GM19099 (cell line): Measurements from ENCODE around the gene OR10A4.

Experiments
- POLR2A ChIP-seq: IDR thresholded peaks from 3 replicates; pipeline ENCODE4 v1.6.1; 2011; ENCODE audit warnings: low read depth; ENCODE audit not compliant: insufficient read length; ENCODE audit errors: extremely low read depth

Gene OR10A4

DNA sequence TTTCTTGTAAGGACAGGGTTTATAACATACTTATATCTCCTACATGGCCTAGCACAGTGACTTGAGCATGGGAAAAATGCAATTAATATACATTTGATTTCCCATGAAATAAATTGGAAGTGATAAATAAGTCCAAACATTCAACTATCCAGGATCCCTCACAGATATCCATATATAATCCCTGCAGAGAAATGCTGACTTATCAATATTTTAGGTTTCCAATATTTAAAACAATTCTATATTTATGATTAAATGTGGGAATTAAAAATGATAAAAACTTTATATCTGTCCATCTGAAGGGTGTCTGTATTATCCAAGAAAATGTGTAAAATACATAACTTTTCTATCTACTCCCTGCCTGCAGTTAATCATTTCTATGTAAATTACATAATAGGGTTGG, 6.3 kb downstream of the OR10A4 start:
- no peak for TF ChIP-seq POLR2A

DNA sequence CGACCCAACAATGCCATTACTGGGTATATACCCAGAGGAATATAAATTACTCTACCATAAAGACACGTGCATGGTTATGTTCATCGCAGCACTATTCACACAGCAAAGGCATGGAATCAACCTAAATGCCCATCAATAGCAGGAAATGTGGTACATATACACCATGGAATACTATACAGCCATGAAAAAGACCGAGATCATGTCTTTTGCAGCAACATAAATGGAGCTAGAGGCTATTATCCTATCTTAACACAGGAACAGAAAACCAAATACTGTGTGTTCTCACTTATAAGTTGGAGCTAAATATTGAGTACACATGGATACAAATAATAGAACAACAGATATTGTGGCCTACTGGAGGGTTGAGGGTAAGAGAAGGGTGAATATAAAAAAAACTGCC, 12.4 kb downstream of the OR10A4 start:
- TF ChIP-seq POLR2A, result no peak

DNA sequence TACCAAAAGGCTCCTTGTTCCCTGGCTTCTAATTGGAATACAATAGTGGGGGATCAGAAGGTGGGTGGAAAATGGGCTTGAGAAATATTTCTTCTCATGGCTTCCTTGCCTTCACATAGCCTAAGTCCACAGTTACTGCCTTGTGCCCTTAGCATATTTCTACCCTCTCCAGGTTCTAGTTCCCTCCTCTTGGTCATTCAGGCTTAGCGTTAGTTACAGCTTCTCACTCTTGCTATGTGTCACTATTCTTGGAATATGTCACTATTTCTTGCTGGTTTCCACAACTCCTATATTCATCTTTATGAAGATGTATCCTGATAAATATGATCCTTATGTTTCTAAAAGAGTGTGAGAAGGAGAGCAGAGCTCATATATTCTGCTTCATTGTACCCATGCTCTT, 13.4 kb downstream of the OR10A4 start:
- no peak for TF ChIP-seq POLR2A

DNA sequence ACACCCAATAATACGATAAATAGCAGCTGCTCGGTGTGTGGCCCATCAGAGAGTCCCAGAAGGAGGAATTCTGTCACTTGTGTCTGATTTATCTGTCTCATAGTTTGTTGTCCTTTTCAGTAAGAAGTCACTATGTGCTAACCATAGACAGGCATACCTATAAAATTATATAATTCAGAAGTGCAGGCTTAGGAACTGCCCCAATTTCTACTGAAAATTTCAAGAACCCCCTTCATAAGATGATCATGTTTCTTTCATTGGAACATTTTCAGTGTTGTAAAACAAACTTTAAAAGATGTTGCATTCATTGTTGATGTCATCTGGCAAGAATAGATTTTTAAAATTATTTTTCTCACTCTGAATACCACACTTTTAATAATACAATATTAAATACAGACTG, 16.0 kb downstream of the OR10A4 start, which contains the start of gene OR2D2:
OR2D2 (minus strand) TSS at position 101 of the 400 bp plus-strand sequence; CDS start at position 101, 0 bp downstream.
- no peak for TF ChIP-seq POLR2A

DNA sequence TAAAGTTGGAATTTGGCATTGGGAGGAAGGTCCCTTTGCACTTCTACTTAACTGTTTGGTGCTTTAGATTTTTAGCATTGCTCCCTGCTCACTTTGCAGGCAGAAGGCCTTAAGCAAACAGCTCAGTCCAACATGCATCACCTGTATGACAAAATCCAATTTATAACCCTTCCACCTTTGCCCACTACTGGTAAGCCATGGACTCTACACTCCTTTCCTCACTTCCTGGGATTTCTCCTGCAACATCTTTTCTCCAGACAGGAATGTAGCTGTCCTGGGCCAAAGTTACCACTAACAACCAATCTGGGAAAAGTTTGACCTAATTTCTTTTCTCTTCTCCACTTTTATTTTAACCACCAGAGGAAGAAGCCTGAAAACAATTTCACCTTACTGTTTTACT, 17.7 kb downstream of the OR10A4 start:
- no peak for TF ChIP-seq POLR2A

DNA sequence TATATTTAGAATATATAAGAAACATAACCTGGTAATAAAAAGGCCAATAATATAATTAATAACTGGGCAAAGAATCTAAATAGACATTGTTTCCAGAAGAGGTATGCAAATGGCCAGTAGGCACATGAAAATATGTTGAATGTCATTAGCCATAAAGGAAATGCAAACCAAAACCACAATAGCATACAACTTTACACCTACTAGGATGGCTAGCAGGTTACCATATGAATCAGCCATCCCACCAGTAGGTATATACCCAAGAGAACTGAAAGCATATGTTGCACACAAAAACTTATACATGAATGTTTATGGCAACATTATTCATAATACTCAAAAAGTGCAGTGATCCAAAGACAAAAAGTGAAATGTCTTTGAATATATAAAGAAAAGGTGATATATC, 18.6 kb downstream of the OR10A4 start:
- TF ChIP-seq POLR2A, result no peak

DNA sequence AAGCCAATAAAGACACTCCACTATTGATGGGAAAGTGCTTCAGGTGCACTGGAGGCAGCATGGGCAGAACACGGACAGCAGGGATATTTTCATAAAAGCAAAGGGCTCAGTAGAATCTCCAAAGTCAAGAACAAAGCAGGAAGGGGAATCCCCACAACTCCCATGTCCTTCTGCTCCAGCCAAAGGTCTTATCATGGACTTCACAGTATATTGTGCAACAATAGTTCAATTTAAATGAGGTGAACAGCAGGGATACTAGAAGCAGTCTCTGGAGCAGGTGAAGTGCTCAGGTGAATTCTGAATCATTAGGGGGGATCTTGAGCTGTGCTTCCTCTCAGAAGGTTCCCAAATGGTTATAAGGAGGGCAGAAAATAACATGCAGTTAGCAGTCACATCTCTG, 22.5 kb downstream of the OR10A4 start:
- TF ChIP-seq POLR2A, result no peak

DNA sequence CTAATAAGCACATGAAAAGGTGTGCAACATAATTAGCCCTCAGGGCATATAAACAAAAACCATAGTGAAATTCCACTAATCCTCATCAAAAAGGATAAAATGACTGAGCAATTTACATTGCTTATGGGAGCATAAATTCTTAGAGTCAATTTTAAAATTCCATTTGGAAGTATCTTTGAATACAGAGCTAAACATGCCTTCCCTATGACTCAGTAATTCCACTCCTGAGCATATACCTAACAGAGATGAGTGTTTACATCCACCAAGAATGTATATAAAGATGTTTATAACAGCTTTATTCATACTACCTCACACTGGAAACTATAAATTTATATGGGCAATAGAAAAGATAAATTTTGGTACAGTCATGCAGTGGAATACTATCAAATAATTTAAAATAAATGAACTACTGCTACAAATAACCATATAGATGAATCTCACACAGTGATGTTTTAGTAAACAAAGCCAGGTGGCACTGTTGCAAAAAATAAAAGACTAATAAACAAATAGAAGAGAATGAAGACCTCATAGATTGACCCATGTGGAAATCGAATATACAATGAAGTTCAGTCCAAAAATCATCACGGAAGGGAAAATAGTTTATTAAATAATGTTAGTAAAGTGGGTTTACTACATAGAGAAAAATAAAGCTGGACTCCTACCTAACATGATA, 24.0 kb downstream of the OR10A4 start:
- TF ChIP-seq POLR2A, result no peak

DNA sequence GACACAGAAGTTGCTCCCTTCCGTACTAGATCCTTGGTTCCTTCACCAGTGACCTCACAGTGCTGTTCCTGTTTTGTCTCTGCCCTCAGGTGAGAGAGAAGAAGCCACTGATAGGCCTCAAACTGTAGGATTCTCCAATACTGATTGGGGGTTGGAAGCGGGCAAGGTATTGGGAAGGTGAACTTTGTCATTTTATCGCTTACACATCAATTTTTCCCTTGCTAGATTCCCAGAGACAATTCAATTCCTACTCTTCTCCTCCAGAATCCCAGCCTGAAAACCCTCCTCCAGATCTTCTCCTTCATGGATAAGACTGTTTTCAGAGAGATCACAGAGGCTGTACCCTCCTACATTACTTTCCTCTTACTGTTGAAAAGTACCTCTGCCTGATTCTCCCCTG, 35.0 kb downstream of the OR10A4 start:
- TF ChIP-seq POLR2A, result no peak

DNA sequence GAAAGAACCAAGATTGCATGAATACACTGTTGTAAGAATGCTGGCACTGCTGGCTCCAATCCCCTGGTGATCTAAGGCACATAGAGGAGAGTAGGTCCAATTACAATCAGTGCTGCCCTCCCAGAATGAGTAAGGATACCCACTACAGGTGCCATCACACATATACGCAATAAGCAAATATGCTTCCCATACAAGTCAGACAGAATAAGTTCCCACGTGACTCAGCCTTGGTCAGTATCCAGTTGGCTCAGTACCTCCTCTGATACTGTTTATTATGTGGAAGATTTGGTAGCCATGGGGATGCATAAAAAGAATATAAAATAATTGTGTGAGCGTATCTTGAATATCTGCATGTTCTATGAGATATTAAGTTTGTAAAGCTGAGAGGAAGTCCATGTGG, 35.5 kb downstream of the OR10A4 start:
- TF ChIP-seq POLR2A, result no peak

DNA sequence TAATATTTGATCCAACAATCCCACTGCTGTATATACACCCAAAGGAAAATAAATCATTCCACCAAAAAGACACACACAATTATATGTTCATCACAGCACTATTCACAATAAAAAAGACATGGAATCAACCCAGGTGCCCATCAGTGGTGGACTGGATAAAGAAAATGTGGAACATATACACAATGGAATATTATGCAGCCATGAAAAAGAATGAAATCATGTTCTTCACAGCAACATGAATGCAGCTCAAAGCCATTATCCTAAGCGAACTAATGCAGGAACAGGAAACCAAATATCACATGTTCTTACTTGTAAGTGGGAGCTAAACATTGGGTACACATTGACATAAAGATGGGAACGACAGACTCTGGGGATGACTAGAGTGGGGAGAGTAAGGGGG, 43.3 kb downstream of the OR10A4 start:
- TF ChIP-seq POLR2A, result no peak

DNA sequence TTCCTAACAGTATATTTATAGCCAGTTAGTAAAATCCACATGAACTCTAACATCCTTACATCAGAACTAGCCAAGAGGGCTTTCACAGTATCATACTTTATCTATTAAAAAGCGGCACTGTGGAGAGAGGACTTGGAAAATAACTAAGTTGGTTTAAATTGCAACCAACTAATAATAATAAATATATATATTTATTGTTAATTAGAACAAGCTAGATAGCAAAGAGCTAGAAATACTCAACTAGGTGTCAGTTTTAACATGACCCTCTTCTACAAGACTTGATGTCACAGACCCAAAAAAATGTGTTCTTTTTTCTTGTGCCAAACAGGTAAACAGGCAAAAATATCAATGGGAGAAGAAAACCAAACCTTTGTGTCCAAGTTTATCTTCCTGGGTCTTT, 44.3 kb downstream of the OR10A4 start, which contains the start of gene OR2D3:
OR2D3 (plus strand) TSS at position 301 of the 400 bp plus-strand sequence; CDS start at position 301, 0 bp downstream.
- no peak for TF ChIP-seq POLR2A

DNA sequence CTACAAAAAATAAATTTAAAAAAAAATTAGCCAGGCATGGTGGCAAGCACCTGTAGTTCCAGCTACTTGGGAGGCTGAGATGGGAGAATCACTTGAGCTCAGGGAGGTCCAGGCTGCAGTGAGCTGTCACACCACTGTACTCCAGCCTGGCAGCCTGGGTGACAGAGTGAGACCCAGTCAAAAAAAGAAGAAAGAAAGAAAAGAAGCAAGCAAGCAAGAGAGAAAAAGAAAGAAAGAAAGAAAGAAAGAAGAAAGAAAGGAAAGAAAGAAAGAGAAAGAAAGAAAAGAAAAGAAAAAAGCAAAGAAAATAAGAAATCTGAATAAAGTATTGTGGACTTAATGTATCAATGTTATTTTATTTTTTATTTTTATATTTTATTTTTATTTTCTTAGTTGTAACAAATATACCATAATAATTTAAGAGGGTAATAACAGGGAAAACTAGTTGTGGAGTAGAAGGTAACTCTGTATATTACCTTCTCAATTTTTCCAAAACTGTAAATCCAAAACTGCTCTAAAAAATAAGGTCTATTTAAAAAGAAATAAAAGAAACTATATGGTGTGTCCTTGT, 48.7 kb downstream of the OR10A4 start:
- no peak for TF ChIP-seq POLR2A

DNA sequence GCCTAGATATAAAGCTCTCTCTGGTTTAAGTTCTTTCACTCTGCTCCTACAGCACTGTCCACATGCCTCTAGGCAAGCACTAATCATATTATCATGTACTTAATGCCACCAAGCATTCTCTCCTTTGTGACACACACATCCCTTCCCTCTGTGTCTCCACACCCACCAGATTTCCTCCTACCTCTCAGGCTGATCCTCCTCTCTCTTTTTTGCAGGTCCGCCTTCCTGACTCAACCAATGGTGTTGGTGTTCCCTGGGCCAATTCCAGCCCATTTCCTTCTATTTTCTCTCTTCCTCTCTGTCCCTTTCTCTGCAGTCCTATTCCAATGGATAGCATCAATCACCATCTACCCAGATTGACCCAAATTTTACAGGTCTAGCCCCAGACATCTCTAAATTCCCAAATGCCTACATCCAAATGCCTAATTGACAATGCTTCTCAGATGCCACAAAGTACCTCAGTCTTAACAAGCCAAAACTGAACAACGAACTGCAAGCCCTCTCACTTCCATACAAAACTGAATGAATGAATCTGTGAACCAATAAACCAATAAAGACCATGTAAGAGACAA, 49.3 kb downstream of the OR10A4 start:
- no peak for TF ChIP-seq POLR2A

DNA sequence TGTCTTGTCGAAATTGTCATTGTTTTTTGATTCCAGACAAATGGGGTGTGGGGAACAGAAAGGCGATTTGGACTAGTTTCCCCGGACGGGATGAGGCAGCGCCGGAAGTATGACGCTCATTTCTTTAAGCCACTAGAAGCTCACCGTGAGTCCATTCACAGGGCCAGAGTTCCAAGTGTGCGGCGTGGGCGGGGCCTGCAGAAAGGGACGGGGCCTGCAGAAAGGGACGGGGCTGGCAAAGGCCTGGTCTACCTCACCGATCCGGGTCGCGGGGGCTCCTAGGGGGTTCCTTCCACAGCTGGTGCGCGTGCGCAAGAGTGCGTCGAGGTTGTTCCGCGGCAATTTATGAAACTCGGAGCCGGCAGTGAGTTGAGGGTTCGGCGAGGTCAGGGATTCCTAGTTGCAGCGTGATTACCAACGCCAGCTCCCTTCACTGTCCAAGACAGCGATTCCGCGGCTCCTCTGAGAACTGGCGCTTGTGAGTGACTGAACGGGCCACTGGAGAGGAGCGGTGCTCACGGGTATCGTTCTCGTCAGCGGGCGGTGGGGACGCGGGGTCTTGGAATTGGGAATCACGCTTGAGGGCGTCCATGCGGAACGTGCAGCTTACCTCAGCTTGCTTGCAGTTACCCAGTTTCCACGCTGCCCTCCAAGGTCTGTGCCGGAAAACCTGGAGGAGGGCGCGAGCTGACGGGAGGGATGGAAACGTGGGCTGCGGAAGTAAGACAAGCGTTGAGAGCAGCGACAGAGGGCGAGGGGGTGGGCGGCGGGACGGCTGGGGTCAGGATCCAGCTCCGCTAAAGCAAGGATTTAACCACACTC, 50.0 kb downstream of the OR10A4 start, which contains the start of gene ZNF215:
ZNF215 (plus strand) TSS at position 219 of the 822 bp plus-strand sequence. CDS start 5,847 bp downstream, outside the sequence.
- TF ChIP-seq POLR2A, result peak; percentile 65
